Measurements from ENCODE around the gene ZNF701. TPM values are rescaled to one million over a fixed set of nuclear protein-coding genes. Genes with fewer than 3 reads are reported as not detected.
"Not testable (repeated sequence)": the region's sequence is repeated elsewhere in the genome, so short reads cannot be mapped to it uniquely, and the experiment has no call there.

Gene ZNF701
- total RNA-seq, 1 experiment from 2014 or later = not detected

- CTCF ChIA-PET = no interaction called here
- no TSS peak for BruUV-seq (replicated peaks)
- peaks cover 11% of the 10 kb centered on the region for H3K9me3 Mint-ChIP-seq (ENCODE audit: low read depth, unreplicated experiment)
- no peak overlapping the region for H3K27ac Mint-ChIP-seq (ENCODE audit: unreplicated experiment)
- no peaks in the 10 kb centered on the region for H3K4me1 Mint-ChIP-seq (ENCODE audit: low read depth, unreplicated experiment)
- no peaks in the 10 kb centered on the region for H3K36me3 Mint-ChIP-seq (ENCODE audit: insufficient read depth, unreplicated experiment)
- H3K27me3 Mint-ChIP-seq (ENCODE audit: unreplicated experiment) = no peaks in the 10 kb centered on the region
- intact Hi-C loops (cut with micrococcal nuclease; ENCODE audit: unreplicated experiment) = no loop called here
- H3K4me3 Mint-ChIP-seq (ENCODE audit: low read depth, unreplicated experiment) = no peak overlapping the region
- TF ChIP-seq CTCF (IDR thresholded peaks at IDR 0.05; ENCODE audit: unreplicated experiment) = no peak
- DNase-seq = no peak
These were observed 3.5 kb upstream of the ZNF701 start for GRCh38 chr19:52566588-52566987.

DNA sequence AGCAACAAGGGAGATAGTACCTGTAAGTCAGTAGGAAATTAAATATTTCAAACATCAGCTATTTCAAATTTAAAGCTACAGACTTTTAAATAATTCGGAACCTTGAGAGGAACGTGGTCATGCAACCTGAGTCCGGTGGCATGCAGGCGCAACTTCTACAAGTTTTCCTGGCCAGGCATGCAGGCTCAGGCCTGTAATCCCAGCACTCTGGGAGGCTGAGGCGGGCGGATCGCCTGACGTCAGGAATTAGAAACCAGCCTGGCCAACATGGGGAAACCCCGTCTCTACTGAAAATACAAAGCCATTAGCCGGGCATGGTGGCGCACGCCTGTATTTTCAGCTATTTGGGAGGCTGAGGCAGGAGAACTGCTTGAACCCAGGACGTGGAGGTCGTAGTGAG is 2.2 kb upstream of the ZNF701 start:
- no TSS peak for BruUV-seq (replicated peaks)
- Mint-ChIP-seq H3K27me3 (ENCODE audit: unreplicated experiment) (no peaks in the 10 kb centered on the region), H3K36me3 (ENCODE audit: insufficient read depth, unreplicated experiment) (no peaks in the 10 kb centered on the region), H3K27ac (ENCODE audit: unreplicated experiment) (no peak overlapping the region), H3K9me3 (ENCODE audit: low read depth, unreplicated experiment) (peaks cover 12% of the 10 kb centered on the region), H3K4me1 (ENCODE audit: low read depth, unreplicated experiment) (no peaks in the 10 kb centered on the region), H3K4me3 (ENCODE audit: low read depth, unreplicated experiment) (no peak overlapping the region)
- no peak for DNase-seq
- CTCF ChIA-PET = no interaction called here
- no peak for TF ChIP-seq CTCF (IDR thresholded peaks at IDR 0.05; ENCODE audit: unreplicated experiment)
- intact Hi-C loops (cut with micrococcal nuclease; ENCODE audit: unreplicated experiment) = no loop called here

DNA sequence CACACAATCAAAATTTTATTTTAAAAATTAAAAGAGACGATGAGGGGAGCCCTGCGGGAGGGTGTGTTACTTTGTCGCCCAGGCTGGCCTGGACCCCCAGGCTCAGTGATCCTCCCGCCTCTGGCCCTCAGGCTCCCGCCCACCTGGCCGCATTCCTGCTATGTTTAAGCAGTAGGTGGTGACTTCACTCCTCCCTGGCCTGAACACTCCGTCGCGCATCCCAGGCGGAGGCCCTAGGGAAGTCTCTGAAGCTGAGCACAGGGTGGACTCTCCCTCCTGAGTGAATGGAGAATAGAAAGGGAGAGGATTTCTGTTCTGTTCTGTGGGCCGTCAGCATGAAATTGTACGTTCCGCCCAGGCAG is 468 bp upstream of the ZNF701 start:
- H3K4me3 Mint-ChIP-seq (ENCODE audit: low read depth, unreplicated experiment); H3K27me3 Mint-ChIP-seq (ENCODE audit: unreplicated experiment); H3K4me1 Mint-ChIP-seq (ENCODE audit: low read depth, unreplicated experiment); H3K36me3 Mint-ChIP-seq (ENCODE audit: insufficient read depth, unreplicated experiment); BruUV-seq (replicated peaks); CTCF ChIA-PET; intact Hi-C loops (cut with micrococcal nuclease; ENCODE audit: unreplicated experiment); H3K27ac Mint-ChIP-seq (ENCODE audit: unreplicated experiment); DNase-seq: not testable (repeated sequence)
- peaks cover 13% of the 10 kb centered on the region for H3K9me3 Mint-ChIP-seq (ENCODE audit: low read depth, unreplicated experiment)

DNA sequence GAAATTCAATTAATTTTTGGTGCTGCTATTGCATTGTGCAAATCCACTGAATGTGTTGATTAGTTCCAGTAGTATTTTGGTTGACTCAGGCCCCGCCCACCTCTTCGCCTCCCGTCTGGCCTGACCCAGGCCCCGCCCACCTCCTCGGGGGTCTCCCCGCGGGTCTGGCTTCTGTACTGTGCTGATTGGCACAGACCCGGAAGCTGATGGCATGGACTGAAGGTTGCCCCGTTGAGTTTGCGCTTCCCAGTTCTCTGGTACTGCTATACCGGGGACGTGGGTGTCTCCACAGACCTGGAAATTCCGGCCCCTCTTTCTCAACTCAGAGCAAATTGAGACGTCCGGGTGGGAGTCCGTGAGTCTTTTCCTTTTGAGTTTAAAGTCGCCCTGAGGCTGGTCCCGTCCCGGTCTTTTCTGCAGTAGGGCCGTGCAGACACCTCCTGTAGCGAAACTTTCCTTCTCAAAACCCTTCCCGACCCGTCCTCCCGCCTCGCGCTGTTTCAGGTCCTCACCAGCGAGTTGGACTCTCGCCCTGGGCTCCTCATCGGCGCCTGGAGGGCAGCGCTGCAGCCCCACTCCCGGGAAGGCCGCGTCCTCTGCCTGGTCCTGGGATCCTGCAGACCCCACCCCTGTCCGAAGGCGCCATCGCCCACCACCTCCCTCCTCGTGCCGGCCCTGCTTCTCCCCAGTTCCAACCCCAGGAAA is 14.8 kb downstream of the ZNF701 start:
- no peaks in the 10 kb centered on the region for H3K27me3 Mint-ChIP-seq (ENCODE audit: unreplicated experiment)
- DNase-seq = no peak
- no peak overlapping the region for H3K4me3 Mint-ChIP-seq (ENCODE audit: low read depth, unreplicated experiment)
- H3K4me1 Mint-ChIP-seq (ENCODE audit: low read depth, unreplicated experiment) = no peaks in the 10 kb centered on the region
- CTCF ChIA-PET = no interaction called here
- no TSS peak for BruUV-seq (replicated peaks)
- H3K36me3 Mint-ChIP-seq (ENCODE audit: insufficient read depth, unreplicated experiment) = peaks cover 5% of the 10 kb centered on the region
- H3K27ac Mint-ChIP-seq (ENCODE audit: unreplicated experiment) = no peak overlapping the region
- peaks cover 20% of the 10 kb centered on the region for H3K9me3 Mint-ChIP-seq (ENCODE audit: low read depth, unreplicated experiment)
- intact Hi-C loops (cut with micrococcal nuclease; ENCODE audit: unreplicated experiment) = no loop called here
- no peak for TF ChIP-seq CTCF (IDR thresholded peaks at IDR 0.05; ENCODE audit: unreplicated experiment)

GRCh38 chr19:52585604-52586003 is 15.5 kb downstream of the ZNF701 start:
- DNase-seq = no peak
- peaks cover 5% of the 10 kb centered on the region for H3K36me3 Mint-ChIP-seq (ENCODE audit: insufficient read depth, unreplicated experiment)
- CTCF ChIA-PET = no interaction called here
- intact Hi-C loops (cut with micrococcal nuclease; ENCODE audit: unreplicated experiment) = no loop called here
- no peaks in the 10 kb centered on the region for H3K27me3 Mint-ChIP-seq (ENCODE audit: unreplicated experiment)
- no peak for TF ChIP-seq CTCF (IDR thresholded peaks at IDR 0.05; ENCODE audit: unreplicated experiment)
- no peak overlapping the region for H3K4me3 Mint-ChIP-seq (ENCODE audit: low read depth, unreplicated experiment)
- no TSS peak for BruUV-seq (replicated peaks)
- H3K4me1 Mint-ChIP-seq (ENCODE audit: low read depth, unreplicated experiment) = no peaks in the 10 kb centered on the region
- peaks cover 22% of the 10 kb centered on the region for H3K9me3 Mint-ChIP-seq (ENCODE audit: low read depth, unreplicated experiment)
- no peak overlapping the region for H3K27ac Mint-ChIP-seq (ENCODE audit: unreplicated experiment)

All from Calu3 (cell line).